Lung microvascular endothelial cell (primary cell): ENCODE measurements around the gene SHROOM1. TPM values are rescaled to one million over a fixed set of nuclear protein-coding genes. Genes with fewer than 3 reads are reported as not detected.
"Not testable (repeated sequence)": the region's sequence is repeated elsewhere in the genome, so short reads cannot be mapped to it uniquely, and the experiment has no call there.

Experiments used
- DNase-seq, 2 donors: peaks; one replicate each; pipeline versions ENCODE4 v3.0.0 to v3.0.0-alpha.2; 2010; ENCODE audit warnings: low read depth in 2 of 2
- total RNA-seq: library from RNA; depleted of rRNA; stranded (reverse); fragments of >200 nt; gene quantifications from 2 replicates; pipeline ENCODE4 v1.2.1, GENCODE V29; 2014

The SHROOM1 gene
- total RNA-seq, 1 donor from 2014 or later = 1.4 TPM

GRCh38 chr5:132808866-132809265, 21.6 kb downstream of the SHROOM1 start:
- DNase-seq = no peak

- no peak for DNase-seq
These were observed 22.0 kb downstream of the SHROOM1 start for GRCh38 chr5:132808448-132808847.

- DNase-seq = no peak
These were observed 23.1 kb downstream of the SHROOM1 start for GRCh38 chr5:132807163-132807838.

- not testable (repeated sequence) for DNase-seq
These were observed 23.7 kb downstream of the SHROOM1 start for GRCh38 chr5:132806804-132807162.

GRCh38 chr5:132805872-132806271, 24.6 kb downstream of the SHROOM1 start:
- not testable (repeated sequence) for DNase-seq

GRCh38 chr5:132804219-132804618, 26.2 kb downstream of the SHROOM1 start:
- not testable (repeated sequence) for DNase-seq

- not testable (repeated sequence) for DNase-seq
These were observed 27.8 kb downstream of the SHROOM1 start for GRCh38 chr5:132802685-132803066.

- no peak for DNase-seq
These were observed 28.3 kb downstream of the SHROOM1 start for GRCh38 chr5:132802044-132802684.

GRCh38 chr5:132800545-132800944, 29.9 kb downstream of the SHROOM1 start:
- DNase-seq = no peak

GRCh38 chr5:132799392-132799791, 31.1 kb downstream of the SHROOM1 start:
- DNase-seq = no peak

- no peak for DNase-seq
These were observed 32.8 kb downstream of the SHROOM1 start for GRCh38 chr5:132797651-132798050.

- no peak for DNase-seq
These were observed 39.4 kb downstream of the SHROOM1 start for GRCh38 chr5:132791026-132791425.

- DNase-seq = no peak
These were observed 40.1 kb downstream of the SHROOM1 start for GRCh38 chr5:132790201-132790865.

GRCh38 chr5:132788990-132789886, 41.2 kb downstream of the SHROOM1 start:
- no peak for DNase-seq

GRCh38 chr5:132788508-132788907, 41.9 kb downstream of the SHROOM1 start:
- DNase-seq = no peak

GRCh38 chr5:132787076-132787475, 43.4 kb downstream of the SHROOM1 start:
- DNase-seq = no peak

GRCh38 chr5:132785864-132786263, 44.6 kb downstream of the SHROOM1 start:
- DNase-seq = no peak

- DNase-seq = no peak
These were observed 45.1 kb downstream of the SHROOM1 start for GRCh38 chr5:132785365-132785764.

GRCh38 chr5:132782101-132782500, 48.3 kb downstream of the SHROOM1 start:
- DNase-seq = peak; percentile 54 to 84

GRCh38 chr5:132781029-132781428, 49.4 kb downstream of the SHROOM1 start:
- no peak for DNase-seq

- no peak for DNase-seq
These were observed 49.9 kb downstream of the SHROOM1 start for GRCh38 chr5:132780577-132780976.

GRCh38 chr5:132779961-132780360, 50.5 kb downstream of the SHROOM1 start:
- no peak for DNase-seq
